Cardiac muscle cell (in vitro differentiated cells and primary cell): Measurements from ENCODE around the gene CNOT9. TPM values are rescaled to one million over a fixed set of nuclear protein-coding genes. Genes with fewer than 3 reads are reported as not detected.
A peak's percentile ranks its signal among the peaks of the same experiment; 100 is the strongest.
"Not testable (repeated sequence)": the region's sequence is repeated elsewhere in the genome, so short reads cannot be mapped to it uniquely, and the experiment has no call there.

Experiments
- DNase-seq, 2 donors: peaks; one replicate each; pipeline versions ENCODE4 v3.0.0 to v3.0.0-alpha.2; 2010 to 2017; ENCODE audit warnings: low read depth in 1 of 2, low spot score in 1 of 2
- H3K27ac ChIP-seq: fragments of 200-600 bp; sonication (generic); 2 replicates; pipeline ENCODE4 v1.5.1; 2016
- H3K27me3 ChIP-seq: fragments of 200-600 bp; sonication (generic); 2 replicates; pipeline ENCODE4 v1.6.0; 2016; ENCODE audit warnings: control low read depth
- H3K36me3 ChIP-seq: fragments of 200-600 bp; sonication (generic); 2 replicates; pipeline ENCODE4 v1.5.1; 2016; ENCODE audit warnings: control low read depth
- H3K4me1 ChIP-seq: fragments of 200-600 bp; sonication (generic); 2 replicates; pipeline ENCODE4 v1.8.1; 2017; ENCODE audit warnings: low read depth, mild to moderate bottlenecking, mixed run types
- H3K4me3 ChIP-seq: fragments of 200-600 bp; sonication (generic); 2 replicates; pipeline ENCODE4 v1.5.1; 2016; ENCODE audit warnings: mild to moderate bottlenecking
- H3K9me3 ChIP-seq: fragments of 200-600 bp; sonication (generic); 2 replicates; pipeline ENCODE4 v1.5.1; 2017; ENCODE audit warnings: low read depth, mild to moderate bottlenecking, control low read depth
- polyA plus RNA-seq: library from polyadenylated mRNA; unstranded; fragments of >200 nt; fragmentation: Nextera tagmentation; extraction: Ambion mirVana; gene quantifications from 2 replicates; pipeline ENCODE4 v1.2.1, GENCODE V29; 2016
- total RNA-seq: library from RNA; depleted of rRNA; stranded (reverse); fragments of >200 nt; gene quantifications from 2 replicates; pipeline ENCODE4 v1.2.3, GENCODE V29; 2016
- TF ChIP-seq, protein P1 (sequence below): IDR thresholded peaks from 2 replicates; pipeline ENCODE4 v1.5.1; 2012; ENCODE audit warnings: low read depth, mild to moderate bottlenecking, low read length

Gene CNOT9, protein sequence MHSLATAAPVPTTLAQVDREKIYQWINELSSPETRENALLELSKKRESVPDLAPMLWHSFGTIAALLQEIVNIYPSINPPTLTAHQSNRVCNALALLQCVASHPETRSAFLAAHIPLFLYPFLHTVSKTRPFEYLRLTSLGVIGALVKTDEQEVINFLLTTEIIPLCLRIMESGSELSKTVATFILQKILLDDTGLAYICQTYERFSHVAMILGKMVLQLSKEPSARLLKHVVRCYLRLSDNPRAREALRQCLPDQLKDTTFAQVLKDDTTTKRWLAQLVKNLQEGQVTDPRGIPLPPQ
- total RNA-seq (28.9 and 32.0 TPM in 2 replicates), polyA plus RNA-seq (16.6 and 26.9 TPM in 2 replicates)

DNA sequence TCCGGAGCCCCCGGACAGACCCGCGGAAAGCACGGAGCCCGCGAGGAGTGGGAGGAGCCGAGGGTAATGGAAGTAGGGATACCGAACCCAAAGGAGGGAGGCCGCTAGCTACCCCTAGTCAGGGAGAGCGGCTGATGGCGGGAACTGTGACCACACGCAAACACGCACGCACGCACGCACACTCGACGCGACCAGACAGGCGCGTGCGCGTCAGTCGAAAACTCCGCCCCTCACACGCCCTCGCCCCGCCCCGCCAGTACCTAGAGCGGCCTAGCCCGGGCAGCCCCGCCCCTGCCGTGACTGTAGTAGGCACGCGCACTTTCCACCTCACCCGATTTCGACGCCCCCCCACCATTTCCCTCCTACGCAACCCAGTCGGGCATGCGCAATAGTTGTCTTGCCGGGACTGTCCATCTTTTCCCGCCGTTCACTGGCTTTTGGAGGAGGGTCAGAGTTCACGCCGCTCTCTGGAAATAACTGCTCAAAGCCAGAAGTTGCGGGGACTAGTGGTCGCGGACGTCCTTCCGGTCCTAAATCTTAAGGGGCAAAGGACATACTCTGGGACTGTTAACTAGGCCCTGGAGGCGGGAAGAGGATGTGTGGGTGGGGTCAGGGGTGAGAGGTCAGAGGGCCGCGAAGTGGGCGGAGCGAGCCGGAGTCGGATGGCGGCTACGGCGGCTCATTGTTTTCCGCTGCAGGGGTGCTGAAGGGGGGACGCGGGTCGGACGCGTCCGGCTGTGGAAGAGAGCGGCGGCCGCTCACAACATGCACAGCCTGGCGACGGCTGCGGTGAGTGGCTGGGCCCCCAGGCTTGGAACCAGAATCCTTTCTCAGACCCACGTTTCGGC is at the start of gene CNOT9, which contains the start of gene USP37:
CNOT9 (plus strand) TSS at position 650 of the 848 bp plus-strand sequence; CDS start at position 766, 116 bp downstream.
USP37 (minus strand) TSS at position 162 of the 848 bp plus-strand sequence. CDS start 9,698 bp downstream, outside the sequence.
- Histone ChIP-seq H3K4me3 (peak within 1 kb of the TSS; percentile 90), H3K4me1 (peaks cover 13% of the 10 kb centered on the region), H3K36me3 (peaks cover 3% of the 10 kb centered on the region), H3K27me3 (no peaks in the 10 kb centered on the region), H3K9me3 (no peaks in the 10 kb centered on the region), H3K27ac (peak within 1 kb of the TSS; percentile 89)
- DNase-seq, result peak; percentile 99 to 100
- TF ChIP-seq, protein P1, sequence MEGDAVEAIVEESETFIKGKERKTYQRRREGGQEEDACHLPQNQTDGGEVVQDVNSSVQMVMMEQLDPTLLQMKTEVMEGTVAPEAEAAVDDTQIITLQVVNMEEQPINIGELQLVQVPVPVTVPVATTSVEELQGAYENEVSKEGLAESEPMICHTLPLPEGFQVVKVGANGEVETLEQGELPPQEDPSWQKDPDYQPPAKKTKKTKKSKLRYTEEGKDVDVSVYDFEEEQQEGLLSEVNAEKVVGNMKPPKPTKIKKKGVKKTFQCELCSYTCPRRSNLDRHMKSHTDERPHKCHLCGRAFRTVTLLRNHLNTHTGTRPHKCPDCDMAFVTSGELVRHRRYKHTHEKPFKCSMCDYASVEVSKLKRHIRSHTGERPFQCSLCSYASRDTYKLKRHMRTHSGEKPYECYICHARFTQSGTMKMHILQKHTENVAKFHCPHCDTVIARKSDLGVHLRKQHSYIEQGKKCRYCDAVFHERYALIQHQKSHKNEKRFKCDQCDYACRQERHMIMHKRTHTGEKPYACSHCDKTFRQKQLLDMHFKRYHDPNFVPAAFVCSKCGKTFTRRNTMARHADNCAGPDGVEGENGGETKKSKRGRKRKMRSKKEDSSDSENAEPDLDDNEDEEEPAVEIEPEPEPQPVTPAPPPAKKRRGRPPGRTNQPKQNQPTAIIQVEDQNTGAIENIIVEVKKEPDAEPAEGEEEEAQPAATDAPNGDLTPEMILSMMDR, result no peak

DNA sequence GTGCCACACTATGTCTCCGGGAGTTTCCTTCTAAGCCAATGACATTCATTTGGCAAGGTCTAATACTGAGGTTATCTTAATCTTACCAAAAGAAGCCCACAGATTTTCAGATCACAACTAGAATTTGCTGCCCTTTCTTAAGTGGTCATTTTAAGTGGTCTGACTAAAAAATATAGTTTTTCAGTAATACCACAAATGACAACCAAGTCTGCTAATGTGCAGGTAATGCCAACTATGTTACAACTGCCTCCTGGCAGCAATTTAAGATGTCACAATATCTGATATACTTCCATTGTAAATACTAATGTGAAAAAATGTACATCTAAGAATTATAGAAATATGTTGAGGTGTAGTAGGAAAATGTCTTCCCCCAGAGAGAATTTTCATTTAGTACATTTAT is 49.8 kb upstream of the CNOT9 start:
- TF ChIP-seq, protein P1, result no peak
- peaks cover 2% of the 10 kb centered on the region for H3K36me3 ChIP-seq
- no peak for DNase-seq
- no peaks in the 10 kb centered on the region for H3K9me3 ChIP-seq
- no peaks in the 10 kb centered on the region for H3K4me1 ChIP-seq
- no peak overlapping the region for H3K27ac ChIP-seq
- no peak overlapping the region for H3K4me3 ChIP-seq
- H3K27me3 ChIP-seq, result no peaks in the 10 kb centered on the region

DNA sequence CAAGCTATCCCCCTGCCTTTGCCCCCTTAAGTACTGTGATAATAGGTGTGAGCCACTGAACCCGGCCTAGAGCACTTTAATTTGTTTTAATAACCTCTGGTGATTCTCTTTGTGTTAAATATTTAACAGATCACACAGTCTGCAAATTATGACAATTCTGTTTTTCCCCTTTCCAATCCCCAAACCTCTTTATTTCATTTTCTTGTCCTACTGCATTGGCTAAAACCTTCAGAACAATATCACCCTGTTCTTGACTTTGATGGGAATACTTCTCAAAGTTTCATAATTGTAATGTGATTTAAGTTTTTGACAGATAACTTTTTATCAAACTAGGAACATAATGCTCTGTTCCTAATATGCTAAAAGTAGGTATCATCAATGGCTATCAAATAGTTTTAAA is 45.0 kb upstream of the CNOT9 start:
- Histone ChIP-seq H3K27ac (no peak overlapping the region), H3K4me1 (no peaks in the 10 kb centered on the region), H3K4me3 (no peak overlapping the region), H3K9me3 (no peaks in the 10 kb centered on the region), H3K27me3 (no peaks in the 10 kb centered on the region), H3K36me3 (peaks cover 25% of the 10 kb centered on the region)
- DNase-seq, result no peak
- TF ChIP-seq, protein P1, result no peak

DNA sequence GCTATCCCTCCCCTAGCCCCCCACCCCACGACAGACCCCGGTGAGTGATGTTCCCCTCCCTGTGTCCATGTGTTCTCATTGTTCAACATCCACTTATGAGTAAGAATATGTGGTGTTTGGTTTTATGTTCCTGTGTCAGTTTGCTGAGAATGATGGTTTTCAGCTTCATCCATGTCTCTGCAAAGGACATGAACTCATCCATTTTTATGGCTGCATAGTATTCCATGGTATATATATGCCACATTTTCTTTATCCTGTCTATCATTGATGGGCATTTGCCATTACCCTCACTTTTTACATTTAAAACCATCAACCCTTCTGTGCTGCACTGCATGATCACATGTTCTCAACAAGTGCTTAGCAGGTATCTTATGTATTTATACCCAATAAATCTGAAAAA is 40.2 kb upstream of the CNOT9 start:
- DNase-seq, H3K27me3 ChIP-seq, H3K9me3 ChIP-seq, H3K4me1 ChIP-seq, H3K4me3 ChIP-seq, H3K27ac ChIP-seq: not testable (repeated sequence)
- peaks cover 41% of the 10 kb centered on the region for H3K36me3 ChIP-seq

DNA sequence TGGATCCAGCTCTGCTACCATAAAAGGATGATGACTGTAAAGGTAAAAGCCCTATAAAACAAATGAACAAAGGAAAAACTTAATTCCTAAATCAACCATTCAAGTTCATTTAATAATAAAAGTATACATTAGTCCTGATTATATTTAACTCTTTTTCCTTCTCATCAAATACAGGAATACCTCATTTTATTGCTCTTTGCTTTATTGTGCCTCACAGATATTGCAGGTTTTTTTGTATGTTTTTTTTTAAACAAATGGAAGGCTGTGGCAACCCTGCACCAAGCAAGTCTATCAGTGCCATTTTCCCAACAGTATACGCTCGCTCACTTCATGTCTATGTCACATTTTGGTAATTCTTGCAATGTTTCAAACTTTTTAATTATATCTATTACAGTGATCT is 38.6 kb upstream of the CNOT9 start:
- TF ChIP-seq, protein P1, result no peak
- no peak overlapping the region for H3K4me3 ChIP-seq
- no peaks in the 10 kb centered on the region for H3K27me3 ChIP-seq
- peaks cover 40% of the 10 kb centered on the region for H3K36me3 ChIP-seq
- no peak for DNase-seq
- no peaks in the 10 kb centered on the region for H3K4me1 ChIP-seq
- no peak overlapping the region for H3K27ac ChIP-seq
- H3K9me3 ChIP-seq, result no peaks in the 10 kb centered on the region
